HG03469 (cell line): Measurements from ENCODE around the gene LDB2.
"Not testable (repeated sequence)": the region's sequence is repeated elsewhere in the genome, so short reads cannot be mapped to it uniquely, and the experiment has no call there.

Experiments used
- ATAC-seq: cut with Tn5 transposase; IDR thresholded peaks from one replicate; pipeline ENCODE4 v1.9.1; 2021; ENCODE audit warnings: mild to moderate bottlenecking, moderate library complexity, moderate number of reproducible peaks; ENCODE audit not compliant: unreplicated experiment

Gene LDB2

DNA sequence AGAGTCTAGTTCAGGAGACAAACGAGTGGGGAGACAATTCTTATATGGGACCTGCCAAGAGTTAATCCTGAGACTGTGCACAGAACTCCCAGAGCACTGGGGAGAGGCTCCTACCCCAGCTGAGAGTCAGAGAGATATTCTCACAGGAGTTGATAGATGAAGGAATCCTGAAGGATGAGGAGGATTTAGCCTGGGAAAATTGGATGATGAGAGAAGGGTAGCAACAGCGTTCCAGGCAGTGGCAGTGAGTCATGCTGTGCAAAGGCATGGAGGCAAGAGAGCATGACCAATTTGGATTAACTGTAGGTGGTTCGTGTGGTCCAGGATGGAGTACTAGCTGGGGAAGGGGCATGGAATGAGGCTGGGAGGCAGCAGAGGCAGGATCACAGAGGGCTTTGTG lies 318.6 kb downstream of the LDB2 start:
- ATAC-seq, result no peak

DNA sequence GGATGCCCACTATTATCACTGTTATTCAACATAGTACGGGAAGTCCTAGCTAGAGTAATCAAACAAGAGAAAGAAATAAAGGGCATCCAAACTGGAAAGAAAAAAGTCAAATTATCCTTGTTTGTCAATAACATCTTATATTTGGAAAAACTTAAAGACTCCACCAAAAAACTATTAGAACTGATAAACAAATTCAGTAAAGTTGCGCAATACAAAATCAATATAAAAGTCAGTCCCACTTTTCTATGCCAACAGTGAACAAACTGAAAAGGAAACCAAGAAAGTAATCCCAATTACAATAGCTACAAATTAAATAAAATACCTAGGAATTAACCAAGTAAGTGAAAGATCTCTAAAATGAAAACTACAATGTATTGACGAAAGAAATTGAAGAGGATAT lies 321.3 kb downstream of the LDB2 start:
- ATAC-seq, result no peak

DNA sequence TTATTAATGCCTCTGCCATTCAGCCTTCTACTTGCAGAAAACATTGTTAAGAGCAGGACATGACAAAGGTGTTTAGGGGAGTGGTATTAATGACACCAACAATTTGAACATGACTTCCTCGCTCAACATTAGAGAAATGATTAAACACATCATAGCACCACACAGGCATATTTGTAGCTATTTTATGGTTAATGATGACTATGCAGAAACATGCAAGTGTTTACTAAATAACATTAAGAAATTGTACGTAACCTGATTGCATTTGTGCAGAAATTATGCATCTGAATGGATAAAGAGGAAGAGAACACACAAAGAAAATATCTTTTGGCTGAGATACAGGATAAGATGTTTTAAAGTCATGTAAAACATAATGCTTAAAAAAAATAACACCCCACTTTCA lies 323.5 kb downstream of the LDB2 start:
- no peak for ATAC-seq

- no peak for ATAC-seq
Measured at GRCh38 chr4:16573739-16574138, 324.7 kb downstream of the LDB2 start.

DNA sequence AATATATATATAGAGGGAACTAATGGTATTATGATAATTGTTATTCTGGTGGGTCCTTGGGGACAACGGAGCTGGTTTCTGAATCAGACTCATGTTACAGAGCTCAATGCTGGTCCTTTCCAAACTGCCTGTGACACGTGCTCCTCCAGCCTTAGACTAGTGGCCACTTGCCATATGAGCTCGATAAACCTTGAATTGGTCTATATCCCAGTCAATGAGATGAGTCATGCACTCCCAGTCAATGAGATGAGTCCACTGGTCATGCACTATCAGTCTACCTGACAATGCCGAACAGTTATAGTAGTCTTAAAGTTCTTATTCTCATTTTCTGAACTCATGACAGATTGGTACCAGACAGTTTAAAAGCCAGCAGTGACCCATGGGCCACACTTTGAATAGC lies 325.2 kb downstream of the LDB2 start:
- no peak for ATAC-seq

DNA sequence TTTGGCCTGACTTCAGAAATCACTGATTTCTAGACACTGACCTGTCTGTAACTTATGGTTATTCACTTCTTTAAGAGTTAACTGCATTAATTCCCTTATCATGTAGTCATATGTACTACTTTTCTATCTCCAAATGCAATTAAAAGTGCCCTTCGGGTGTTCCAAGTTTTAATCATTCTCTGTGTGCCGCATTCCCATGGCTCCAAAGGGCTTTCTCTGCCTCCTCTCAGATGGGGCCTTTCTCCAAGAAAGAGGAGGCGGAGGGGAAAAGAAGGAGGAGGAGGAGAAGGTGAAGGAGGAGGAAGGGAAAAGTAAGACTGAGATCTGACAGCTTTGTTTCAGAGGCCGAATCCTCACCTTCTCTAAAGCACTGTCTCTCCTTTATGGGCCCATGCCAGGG lies 325.8 kb downstream of the LDB2 start:
- no peak for ATAC-seq

GRCh38 chr4:16572161-16572560 lies 326.3 kb downstream of the LDB2 start:
- no peak for ATAC-seq

DNA sequence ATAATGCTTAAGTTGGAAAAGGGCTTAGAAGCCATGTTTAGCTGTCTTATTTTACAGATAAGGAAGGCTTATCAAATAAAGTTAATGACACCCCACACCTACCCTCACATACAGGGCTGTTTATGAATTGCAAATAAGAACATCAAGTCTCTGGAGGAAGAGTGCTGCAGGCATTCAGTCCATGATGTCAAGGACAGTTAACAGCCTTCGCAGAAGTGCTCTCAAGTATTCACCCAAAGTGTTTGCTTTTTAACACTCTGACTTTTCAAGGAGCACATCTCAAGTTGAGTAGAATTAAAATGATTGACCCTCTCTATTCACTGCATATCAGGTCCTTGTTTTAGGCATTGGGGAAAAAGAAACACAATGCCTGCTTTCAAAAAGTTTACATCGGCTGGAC lies 328.7 kb downstream of the LDB2 start:
- ATAC-seq, result no peak

DNA sequence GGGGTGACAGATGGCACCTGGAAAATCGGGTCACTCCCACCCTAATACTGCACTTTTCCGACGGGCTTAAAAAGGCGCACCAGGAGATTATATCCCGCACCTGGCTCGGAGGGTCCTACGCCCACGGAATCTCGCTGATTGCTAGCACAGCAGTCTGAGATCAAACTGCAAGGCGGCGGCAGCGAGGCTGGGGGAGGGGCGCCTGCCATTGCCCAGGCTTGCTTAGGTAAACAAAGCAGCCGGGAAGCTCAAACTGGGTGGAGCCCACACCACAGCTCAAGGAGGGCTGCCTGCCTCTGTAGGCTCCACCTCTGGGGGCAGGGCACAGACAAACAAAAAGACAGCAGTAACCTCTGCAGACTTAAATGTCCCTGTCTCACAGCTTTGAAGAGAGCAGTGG lies 341.1 kb downstream of the LDB2 start:
- not testable (repeated sequence) for ATAC-seq

- ATAC-seq, result no peak
Measured at GRCh38 chr4:16555156-16555555, 343.3 kb downstream of the LDB2 start.

DNA sequence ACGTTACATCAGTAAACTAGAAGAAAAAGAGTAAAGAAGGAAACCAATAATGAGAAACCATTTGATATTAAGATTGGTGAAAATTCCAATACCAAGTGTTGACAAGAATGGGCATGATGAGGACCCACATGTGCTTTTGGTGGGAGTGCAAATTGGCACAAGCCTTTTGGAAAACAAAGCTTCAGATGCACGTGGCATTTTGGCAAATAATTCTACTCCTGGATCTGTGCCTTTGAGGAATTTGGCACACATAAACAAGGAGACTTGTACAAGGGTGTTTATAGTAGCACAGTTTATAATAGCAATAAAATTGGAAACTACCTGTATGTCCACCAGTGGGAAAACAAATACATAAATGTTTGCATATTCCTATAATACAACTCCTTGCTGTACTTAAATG lies 347.9 kb downstream of the LDB2 start:
- no peak for ATAC-seq

- ATAC-seq, result no peak
Measured at GRCh38 chr4:16545656-16546055, 352.8 kb downstream of the LDB2 start.

- no peak for ATAC-seq
Measured at GRCh38 chr4:16544869-16545268, 353.6 kb downstream of the LDB2 start.

DNA sequence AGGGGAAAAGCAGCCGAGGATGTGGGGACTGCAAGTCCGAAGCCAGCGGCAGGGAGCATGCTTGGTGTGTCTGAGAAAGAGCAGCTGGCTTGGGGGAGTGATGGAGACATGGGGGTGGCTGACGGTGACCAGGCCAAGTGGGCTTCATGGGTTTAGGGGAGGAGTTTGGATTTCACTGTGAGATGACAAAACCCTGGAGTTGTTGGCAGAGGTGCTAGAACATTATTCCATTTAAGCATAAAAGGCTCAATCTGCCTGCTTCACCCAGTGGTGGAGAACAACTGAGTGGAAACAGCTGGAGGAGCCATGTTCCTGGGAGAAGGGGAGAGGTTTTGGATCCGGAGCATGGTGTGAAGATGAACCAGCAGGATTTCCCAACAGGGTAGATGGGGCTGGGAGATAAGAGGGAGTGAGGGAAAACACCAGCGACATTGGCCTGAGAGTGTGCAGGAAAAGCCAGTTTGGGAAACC lies 354.2 kb downstream of the LDB2 start:
- ATAC-seq, result no peak

GRCh38 chr4:16537926-16538325 lies 360.5 kb downstream of the LDB2 start:
- ATAC-seq, result no peak

- no peak for ATAC-seq
Measured at GRCh38 chr4:16532240-16532970, 366.0 kb downstream of the LDB2 start.

DNA sequence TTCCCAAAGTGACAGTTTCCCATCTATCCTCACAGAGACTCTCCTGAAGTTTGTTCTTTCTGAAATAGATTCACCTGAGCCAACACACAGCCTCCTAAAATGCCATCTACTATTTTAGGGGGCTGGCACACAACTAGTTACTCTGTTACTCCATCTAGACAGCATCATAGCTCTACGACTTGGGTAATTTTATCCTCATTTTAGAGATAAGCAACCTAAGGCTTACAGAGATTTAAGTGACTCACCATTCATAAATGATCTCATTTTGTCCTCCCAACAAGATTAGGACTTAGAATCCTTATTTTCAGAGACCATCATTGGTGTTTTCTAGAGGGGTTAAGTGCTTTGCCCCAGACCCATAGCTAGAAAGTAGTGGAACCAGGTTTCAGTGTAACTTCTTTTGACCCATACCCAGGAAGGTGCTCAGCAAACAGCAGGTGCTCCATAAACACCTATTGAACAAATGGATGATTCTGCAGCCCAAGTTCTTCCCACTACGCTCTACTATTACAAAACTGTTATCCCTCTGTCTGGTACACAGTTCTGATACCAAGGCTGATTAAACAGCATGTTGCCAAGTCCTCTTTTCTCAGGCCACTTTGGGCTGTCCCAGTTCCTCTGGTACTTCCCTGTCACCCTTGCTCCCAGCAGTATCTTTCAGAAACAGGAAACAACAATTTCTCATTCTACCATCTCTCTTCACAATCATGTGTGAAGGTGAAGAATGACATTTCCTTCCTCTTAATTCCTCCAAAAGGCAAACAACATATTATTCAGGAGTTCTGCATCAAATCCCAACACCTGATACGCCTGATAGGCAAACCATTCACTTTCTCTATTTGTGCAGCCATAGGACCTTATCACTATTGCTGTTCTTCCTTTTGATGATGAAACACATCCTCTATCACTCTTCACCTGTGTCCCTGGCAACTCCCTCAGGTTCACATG lies 367.5 kb downstream of the LDB2 start:
- no peak for ATAC-seq

DNA sequence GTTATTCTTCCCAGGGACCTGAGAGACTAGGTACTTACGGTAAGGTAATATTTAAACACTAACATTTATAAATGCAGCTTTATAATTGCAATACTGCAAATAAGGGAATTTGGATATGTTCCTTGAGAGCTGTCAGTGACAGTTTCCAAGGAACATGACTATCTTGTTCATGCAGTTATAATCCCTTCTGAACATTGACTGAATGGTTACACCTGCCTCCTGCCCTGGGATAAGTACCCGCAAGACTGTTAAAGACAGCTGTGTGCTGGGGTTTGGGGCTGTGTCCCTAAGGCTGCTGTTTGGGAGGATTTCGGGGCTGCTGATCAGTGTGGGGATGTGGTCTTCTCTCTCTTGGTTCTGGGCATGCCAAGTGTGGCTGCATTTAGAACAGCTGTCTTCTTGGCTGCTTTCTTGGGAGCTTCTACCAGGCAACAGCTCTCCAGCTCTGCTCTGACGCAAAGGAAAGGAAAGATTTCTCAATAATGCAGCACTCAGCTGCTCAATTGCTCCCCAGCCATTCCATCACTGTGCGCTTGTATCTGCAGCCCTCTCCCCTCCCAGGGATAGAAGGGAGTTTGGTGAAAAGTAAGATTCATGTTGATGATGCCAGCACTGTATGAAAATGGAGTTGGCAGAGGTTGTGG lies 373.4 kb downstream of the LDB2 start:
- ATAC-seq, result no peak

- ATAC-seq, result no peak
Measured at GRCh38 chr4:16524406-16524805, 374.0 kb downstream of the LDB2 start.

- not testable (repeated sequence) for ATAC-seq
Measured at GRCh38 chr4:16523526-16523925, 374.9 kb downstream of the LDB2 start.

- no peak for ATAC-seq
Measured at GRCh38 chr4:16521156-16521915, 377.1 kb downstream of the LDB2 start.
